GM21529 (cell line): ENCODE data around the gene NUDT12.

ENCODE experiments used
- ATAC-seq: cut with Tn5 transposase; IDR thresholded peaks from one replicate; pipeline ENCODE4 v1.9.1; 2021; ENCODE audit not compliant: unreplicated experiment

NUDT12 gene

GRCh38 chr5:103562453-103563157 is at the start of gene NUDT12:
TSS of gene NUDT12 (minus strand) at chr5:103562789. CDS start at chr5:103560248, 2,541 bp downstream.
- ATAC-seq, result peak; percentile 76

DNA sequence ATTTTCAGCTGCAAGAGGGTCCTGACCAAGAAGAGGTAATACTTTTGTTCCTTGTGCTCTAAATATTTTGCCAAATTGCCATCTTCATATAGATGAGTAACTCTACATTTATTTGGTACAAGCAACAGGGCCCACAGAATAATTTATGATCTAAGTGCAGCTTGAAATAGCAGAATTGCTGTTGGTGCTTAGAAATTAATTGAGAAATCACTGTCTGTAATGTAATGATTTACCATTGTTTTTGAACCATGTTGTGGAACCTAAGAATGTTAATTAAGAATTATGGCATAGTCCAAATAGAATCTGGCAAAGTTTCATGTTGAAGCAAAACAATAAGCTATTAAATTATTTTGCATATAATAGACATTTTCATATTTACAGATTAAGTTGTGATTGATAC is 44.8 kb upstream of the NUDT12 start:
- no peak for ATAC-seq

DNA sequence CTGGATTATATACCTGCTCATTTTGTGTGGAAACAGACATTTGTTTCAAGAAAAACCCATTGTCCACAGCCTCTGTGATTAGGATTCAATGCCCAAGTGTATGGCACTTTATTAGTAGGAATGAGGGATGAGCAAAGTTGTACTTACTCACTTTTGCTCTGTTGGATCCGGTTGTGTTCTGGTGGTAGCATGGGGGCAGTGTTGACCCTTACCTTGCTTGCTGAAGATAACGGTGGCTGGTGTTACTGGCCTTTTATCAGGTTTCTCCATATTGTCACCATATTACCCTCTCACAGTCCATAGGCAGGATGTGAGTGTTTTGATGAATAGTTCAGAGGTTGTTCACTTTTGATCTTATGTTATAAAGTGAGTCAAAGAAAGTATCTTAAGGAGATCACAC is 42.7 kb upstream of the NUDT12 start:
- ATAC-seq, result no peak

GRCh38 chr5:103602438-103602837 is 39.8 kb upstream of the NUDT12 start:
- no peak for ATAC-seq

DNA sequence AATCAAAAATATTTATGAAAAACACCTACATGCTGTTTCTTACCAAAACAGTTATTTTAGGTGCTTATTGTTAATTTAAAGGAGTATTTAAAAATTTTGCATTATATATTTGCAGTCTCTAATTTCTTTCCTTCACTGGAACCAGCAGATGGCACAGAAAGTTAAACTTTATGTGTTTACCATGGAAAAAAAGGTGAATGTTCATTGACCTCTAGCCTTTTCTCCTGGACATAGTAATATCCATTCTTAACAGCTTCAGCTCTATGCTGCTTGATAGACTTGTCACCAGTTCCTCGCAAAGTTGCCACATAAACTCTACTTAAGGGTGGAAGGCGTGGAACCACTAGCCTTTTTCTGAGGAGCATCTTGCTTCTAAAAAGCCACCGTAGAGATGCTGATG is 38.7 kb upstream of the NUDT12 start:
- no peak for ATAC-seq

- ATAC-seq, result no peak
Measured at GRCh38 chr5:103600086-103600485, 37.5 kb upstream of the NUDT12 start.

- ATAC-seq, result no peak
Measured at GRCh38 chr5:103598997-103599566, 36.5 kb upstream of the NUDT12 start.

DNA sequence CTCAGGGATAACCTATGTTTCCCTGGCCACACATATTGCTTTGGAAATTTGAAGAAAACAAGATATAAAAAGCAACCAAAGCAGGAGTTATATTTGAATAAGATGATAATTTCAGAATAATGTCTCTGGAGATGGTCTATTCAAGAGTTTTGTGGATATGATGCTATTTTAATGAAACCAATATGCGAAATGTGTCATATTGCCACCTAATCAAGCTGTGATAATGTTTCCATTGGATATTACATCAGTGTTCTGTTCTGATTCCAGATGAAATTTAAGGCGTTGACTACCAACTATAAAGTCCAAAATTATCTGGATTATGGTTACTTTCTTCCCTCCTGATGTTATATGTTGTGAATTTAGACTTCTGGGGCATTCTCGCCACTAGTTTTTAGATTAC is 27.6 kb upstream of the NUDT12 start:
- ATAC-seq, result no peak

- no peak for ATAC-seq
Measured at GRCh38 chr5:103589776-103590175, 27.2 kb upstream of the NUDT12 start.

DNA sequence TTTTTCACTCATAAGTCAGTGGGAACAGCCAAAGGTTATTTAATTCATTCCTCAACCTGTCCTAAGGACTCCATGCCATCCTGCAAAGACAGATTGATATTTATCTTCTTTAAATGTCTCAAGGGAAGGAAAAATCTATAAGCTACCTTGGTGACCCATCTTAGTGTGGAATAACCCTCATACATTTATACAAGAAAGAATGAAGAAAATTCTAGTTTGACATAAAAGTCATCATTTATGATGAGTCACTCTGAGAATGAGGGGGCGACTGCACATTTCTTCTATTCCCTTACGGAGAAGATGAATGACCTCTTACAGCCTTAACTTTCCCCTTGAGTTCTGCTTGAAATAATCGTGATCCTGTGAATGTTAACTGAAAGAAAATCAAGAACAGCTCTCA is 26.8 kb upstream of the NUDT12 start:
- no peak for ATAC-seq

GRCh38 chr5:103587185-103587748 is 24.7 kb upstream of the NUDT12 start:
- no peak for ATAC-seq

- ATAC-seq, result no peak
Measured at GRCh38 chr5:103582364-103582763, 19.8 kb upstream of the NUDT12 start.

- no peak for ATAC-seq
Measured at GRCh38 chr5:103573411-103573810, 10.8 kb upstream of the NUDT12 start.

DNA sequence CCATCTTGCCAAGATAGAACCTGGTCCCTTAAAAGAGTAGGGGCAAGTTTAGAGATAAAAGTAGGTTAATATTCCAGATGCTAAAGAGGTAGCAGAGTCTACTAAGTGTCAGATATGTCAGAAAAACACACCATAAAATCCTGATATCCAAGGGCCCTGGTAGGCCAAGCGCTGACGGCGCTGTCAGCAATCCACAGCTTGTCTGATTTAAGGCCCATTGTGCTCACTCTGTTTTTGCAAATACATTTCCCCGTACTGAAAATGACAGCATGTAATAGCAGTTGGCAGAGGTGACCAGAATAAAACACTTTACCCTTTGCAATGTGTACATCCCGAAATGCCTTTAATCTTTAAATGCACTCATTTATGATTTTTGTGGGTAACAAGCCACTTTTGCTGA is 9.9 kb upstream of the NUDT12 start:
- no peak for ATAC-seq

GRCh38 chr5:103571730-103572129 is 9.1 kb upstream of the NUDT12 start:
- ATAC-seq, result no peak

GRCh38 chr5:103569313-103570060 is 6.9 kb upstream of the NUDT12 start:
- no peak for ATAC-seq

- no peak for ATAC-seq
Measured at GRCh38 chr5:103565719-103566118, 3.1 kb upstream of the NUDT12 start.

GRCh38 chr5:103561685-103562452 is 720 bp downstream of the NUDT12 start:
- peak; percentile 31 for ATAC-seq

GRCh38 chr5:103560826-103561225 is 1.8 kb downstream of the NUDT12 start:
- ATAC-seq, result no peak

DNA sequence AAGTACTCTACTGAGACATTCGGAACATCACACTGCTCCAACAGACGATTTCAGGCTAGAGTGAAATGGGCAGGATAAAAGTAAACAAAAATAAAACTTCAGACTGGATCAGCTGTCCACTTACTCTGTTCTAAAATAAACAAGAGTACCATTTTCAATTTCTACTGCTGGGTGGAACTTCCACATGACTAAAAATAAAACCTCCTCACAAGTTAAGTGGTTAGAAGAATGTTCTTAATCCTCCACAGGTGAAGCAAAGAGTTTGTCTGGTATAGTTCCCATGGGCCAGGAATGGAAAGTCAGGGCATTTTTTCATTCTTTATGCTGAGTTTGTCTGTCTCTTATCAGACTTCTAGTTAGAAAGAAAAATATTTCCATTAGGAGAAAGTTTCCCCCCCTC is 15.7 kb downstream of the NUDT12 start:
- ATAC-seq, result no peak

- ATAC-seq, result no peak
Measured at GRCh38 chr5:103542441-103542840, 20.1 kb downstream of the NUDT12 start.
